ENCODE data around the gene ARL5A. TPM values are rescaled to one million over a fixed set of nuclear protein-coding genes. Genes with fewer than 3 reads are reported as not detected.

Gene ARL5A
- total and polyA plus RNA-seq, 2 of the 4 experiments (the other 2 are of a cell fraction), result 22.3 to 45.5 TPM

DNA sequence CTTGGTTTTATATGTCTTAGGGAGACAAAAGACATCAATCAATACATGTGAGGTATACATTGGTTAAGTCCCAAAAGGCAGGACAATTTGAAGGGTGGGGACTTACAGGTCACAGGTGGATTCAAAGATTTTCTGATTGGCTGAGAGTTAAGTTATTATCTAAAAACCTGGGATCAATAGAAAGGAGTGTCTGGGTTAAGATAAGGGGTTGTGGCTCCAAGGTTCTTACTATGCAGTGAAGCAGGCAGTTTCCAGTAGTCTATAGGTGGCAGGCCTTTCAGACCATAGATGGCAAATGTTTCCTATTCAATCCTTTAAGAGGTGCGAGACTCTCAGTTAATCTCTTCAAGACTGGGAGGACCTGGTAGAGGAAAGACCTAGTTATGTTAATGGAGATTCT, 51.9 kb downstream of the ARL5A start:
- ATAC-seq (ENCODE audit: low read depth), result no peak
- no peak overlapping the region for H3K4ac ChIP-seq (ENCODE audit: low read depth, low read length)
- in situ Hi-C loops (cut with MboI; ENCODE audit: low sequenced_read_pairs) (no loop called here), intact Hi-C loops (cut with micrococcal nuclease) (no loop called here), dilution Hi-C loops (cut with HindIII; ENCODE audit: low sequenced_read_pairs, unreplicated experiment) (no loop called here)
- no TSS peak for BruUV-seq (replicated peaks)
- H4K91ac ChIP-seq (ENCODE audit: insufficient read depth, low read depth, low read length), result no peak overlapping the region
- no peak overlapping the region for H2BK5ac ChIP-seq (ENCODE audit: low read depth, low read length, poor library complexity, severe bottlenecking)
- H4K8ac ChIP-seq (ENCODE audit: low read depth in 2 of 2, low read length in 2 of 2), result no peak overlapping the region
- H3K4me2 ChIP-seq (ENCODE audit: low read depth, low read length), result no peak overlapping the region
- H3K27me3 ChIP-seq (ENCODE audit: control insufficient read depth, insufficient read depth, low read length), result no peaks in the 10 kb centered on the region
- H3K36me3 ChIP-seq (ENCODE audit: control insufficient read depth, insufficient read depth, low read length), result peaks cover 8% of the 10 kb centered on the region; the same call in 1 of the 2 replicates
- H2BK20ac ChIP-seq (ENCODE audit: low read depth, low read length), result no peak overlapping the region
- no peak overlapping the region for H4K5ac ChIP-seq (ENCODE audit: low read depth, low read length)
- H2AK5ac ChIP-seq (ENCODE audit: low read depth, low read length), result no peak overlapping the region
- H3K18ac ChIP-seq (ENCODE audit: low read depth, low read length), result no peak overlapping the region
- no peak for DNase-seq
- no peak overlapping the region for H3K27ac ChIP-seq (ENCODE audit: insufficient read depth, low read length)
- H3K4me3 ChIP-seq (ENCODE audit: insufficient read depth, low read depth, low read length), result no peak overlapping the region
- H3K56ac ChIP-seq (ENCODE audit: extremely low read depth, insufficient read depth, low read length), result no peak overlapping the region
- no peak for TF ChIP-seq RFX5 (IDR thresholded peaks at IDR 0.05; ENCODE audit: low read depth, low read length)
- no peak for TF ChIP-seq CTCF (conservative IDR thresholded peaks at IDR 0.05; ENCODE audit: low read depth, low read length)
- no peak for TF ChIP-seq MAZ (IDR thresholded peaks at IDR 0.05; ENCODE audit: borderline replicate concordance, low read depth, low read length)
- H3K9me1 ChIP-seq (ENCODE audit: insufficient read depth, low read length), result peaks cover 5% of the 10 kb centered on the region
- H2BK15ac ChIP-seq (ENCODE audit: low read depth, low read length), result no peak overlapping the region
- H3K9ac ChIP-seq (ENCODE audit: low read depth, low read length), result no peak overlapping the region
- H3K79me1 ChIP-seq (ENCODE audit: low read depth in 1 of 2, low read length in 2 of 2), result no peaks in the 10 kb centered on the region
- no peaks in the 10 kb centered on the region; the same call in 1 of the 2 replicates for H3K9me3 ChIP-seq (ENCODE audit: control insufficient read depth, insufficient read depth, low read length)
- no peak overlapping the region for H2AFZ ChIP-seq (replicated peaks; ENCODE audit: low read length, poor library complexity)
- H2BK120ac ChIP-seq (ENCODE audit: low read depth, low read length), result no peak overlapping the region
- H3K14ac ChIP-seq (replicated peaks; ENCODE audit: low read depth, low read length), result no peak overlapping the region
- no peak overlapping the region for H2AK9ac ChIP-seq (replicated peaks; ENCODE audit: low read depth, low read length, poor library complexity)
- WGBS, 2 experiments (ENCODE audit: extremely low coverage in 2 of 2, insufficient read length in 1 of 2), result no CpG with 5 or more reads among the region's 1 CpG
- POLR2A ChIA-PET (ENCODE audit: unreplicated experiment), result no interaction called here
- CTCF ChIA-PET, result no interaction called here
- H3K23ac ChIP-seq (ENCODE audit: low read depth, low read length), result no peak overlapping the region
- peaks cover 8% of the 10 kb centered on the region for H3K4me1 ChIP-seq (ENCODE audit: control insufficient read depth, insufficient read depth, low read length)
- no peaks in the 10 kb centered on the region for H4K20me1 ChIP-seq (ENCODE audit: insufficient read depth, low read length)

Data from IMR-90 (cell line).